K562 (cell line): ENCODE results near the gene FRMPD4. TPM values are rescaled to one million over a fixed set of nuclear protein-coding genes. Genes with fewer than 3 reads are reported as not detected.

Experiments used
- ATAC-seq: fragments of 200-7000 bp; cut with Tn5 transposase; 3 replicates; pipeline ENCODE4 v1.9.1; 2020; ENCODE audit warnings: moderate library complexity
- BruUV-seq: library from RNA; stranded (reverse); fragments of 400-500 nt; replicated peaks from 2 replicates; lab custom pipeline; 2021; lab: Mats Ljungman, UMichigan
- CTCF ChIA-PET: fragments of 300-600 bp; formaldehyde crosslinking; extraction: SDS; loops from one replicate; lab custom pipeline; 2021; ENCODE audit warnings: low intra/inter-chr PET ratio; lab: Yijun Ruan, JAX
- POLR2A ChIA-PET: fragments of 300-600, 350-650 bp; sonication (Branson Sonifier 250); formaldehyde crosslinking; extraction: SDS; loops from one replicate; lab custom pipeline; 2021; ENCODE audit warnings: antibody characterized with exemption, inconsistent platforms; lab: Yijun Ruan, JAX
- DNase-seq, 4 experiments: peaks; one replicate each; pipeline versions ENCODE4 v3.0.0 to v3.0.0-alpha.2; 2011 to 2018; ENCODE audit warnings: low spot score in 3 of 4, mixed read lengths in 3 of 4; ENCODE audit errors: extremely low read depth in 1 of 4
- FAIRE-seq: peaks from 2 replicates; lab custom pipeline; 2011; peaks lifted over from hg19 to GRCh38; lab: Jason Lieb, UNC
- H2AFZ ChIP-seq: 2 replicates; pipeline ENCODE4 v1.6.0; 2011; ENCODE audit warnings: low read depth, low read length, control low read depth, inconsistent platforms
- H3K27ac ChIP-seq: fragments of 200-600 bp; 3 replicates; pipeline ENCODE4 v1.8.0; 2011; ENCODE audit warnings: low read depth, mild to moderate bottlenecking, control low read depth, inconsistent platforms, low read length, moderate library complexity, mixed read lengths; ENCODE audit errors: extremely low read depth
- H3K27me3 ChIP-seq, 2 experiments: fragments of 300-600 bp in 1 of 2; 2 replicates in 1 of 2; 3 replicates in 1 of 2; pipeline versions ENCODE4 v1.6.0 to v1.8.0; 2011; ENCODE audit warnings: inconsistent platforms in 2 of 2, low read length in 2 of 2, mild to moderate bottlenecking in 1 of 2, mixed read lengths in 1 of 2, moderate library complexity in 1 of 2; ENCODE audit not compliant: control insufficient read depth in 2 of 2, insufficient read depth in 2 of 2
- H3K36me3 ChIP-seq: fragments of 300-600 bp; 3 replicates; pipeline ENCODE4 v1.8.0; 2011; ENCODE audit warnings: mild to moderate bottlenecking, low read length, inconsistent platforms; ENCODE audit not compliant: control insufficient read depth, insufficient read depth
- H3K4me1 ChIP-seq, 2 experiments: fragments of 200-600 bp in 1 of 2; replicated peaks in 1 of 2; 2 replicates in 1 of 2; 3 replicates in 1 of 2; pipeline versions ENCODE4 v1.5.1 to v1.8.0; 2011; ENCODE audit warnings: inconsistent platforms in 2 of 2, low read length in 2 of 2, mild to moderate bottlenecking in 1 of 2, mixed read lengths in 1 of 2, moderate library complexity in 1 of 2; ENCODE audit not compliant: control insufficient read depth in 2 of 2, insufficient read depth in 2 of 2
- H3K4me2 ChIP-seq: 2 replicates; pipeline ENCODE4 v1.6.1; 2011; ENCODE audit warnings: low read length, control low read depth, inconsistent platforms, mixed read lengths; ENCODE audit not compliant: insufficient read depth
- H3K4me3 ChIP-seq: fragments of 200-600 bp; sonication (generic), shearing (Covaris generic); 2 replicates; pipeline ENCODE4 v1.5.1; 2016; ENCODE audit warnings: control low read depth, inconsistent platforms
- H3K79me2 ChIP-seq: fragments of 200-600 bp; 3 replicates; pipeline ENCODE4 v1.8.0; 2011; ENCODE audit warnings: low read length, inconsistent platforms; ENCODE audit not compliant: control insufficient read depth, insufficient read depth
- H3K9ac ChIP-seq, 2 experiments: 2 replicates each; pipeline versions ENCODE4 v1.6.0 to v1.6.1; 2011; ENCODE audit warnings: low read depth in 2 of 2, low read length in 2 of 2, control low read depth in 1 of 2, inconsistent platforms in 1 of 2, mild to moderate bottlenecking in 1 of 2, mixed read lengths in 1 of 2; ENCODE audit not compliant: insufficient read depth in 1 of 2
- H3K9me1 ChIP-seq: one replicate; pipeline ENCODE4 v1.6.0; 2011; ENCODE audit warnings: inconsistent platforms, mild to moderate bottlenecking, low read length, moderate library complexity; ENCODE audit not compliant: control insufficient read depth, insufficient read depth
- H3K9me3 ChIP-seq: replicated peaks from 2 replicates; pipeline ENCODE4 v1.5.1; 2011; ENCODE audit warnings: low read depth, low read length, inconsistent platforms; ENCODE audit not compliant: control insufficient read depth, insufficient read depth
- H4K20me1 ChIP-seq: replicated peaks from 2 replicates; pipeline ENCODE4 v1.6.1; 2011; ENCODE audit warnings: low read length, inconsistent platforms, mixed read lengths; ENCODE audit not compliant: control insufficient read depth, insufficient read depth
- CBX5 ChIP-seq: IDR thresholded peaks from 2 replicates; pipeline ENCODE4 v1.6.1; 2014; ENCODE audit warnings: low read depth, borderline replicate concordance
- GTF2B ChIP-seq: IDR thresholded peaks from 2 replicates; pipeline ENCODE4 v1.6.1; 2011; ENCODE audit not compliant: insufficient read length; ENCODE audit errors: extremely low read depth
- HDAC6 ChIP-seq: IDR thresholded peaks from 2 replicates; pipeline ENCODE4 v1.6.1; 2012; ENCODE audit warnings: low read depth, mild to moderate bottlenecking, control low read depth, inconsistent platforms, low read length, moderate library complexity
- NCOR1 ChIP-seq: fragments of 450-650 bp; IDR thresholded peaks from 2 replicates; pipeline ENCODE4 v1.6.1; 2016; ENCODE audit warnings: mild to moderate bottlenecking, moderate library complexity
- NR2C1 ChIP-seq, 2 experiments: fragments of 450-650 bp; IDR thresholded peaks; 2 replicates each; pipeline ENCODE4 v1.6.1; 2017; ENCODE audit warnings: mild to moderate bottlenecking in 2 of 2, antibody characterized with exemption in 1 of 2, inconsistent platforms in 1 of 2, missing compliant biosample characterization in 1 of 2, missing genetic modification characterization in 1 of 2
- SAP30 ChIP-seq: fragments of 200-600 bp; sonication (generic); IDR thresholded peaks from 2 replicates; pipeline ENCODE4 v1.6.1; 2012; ENCODE audit warnings: borderline replicate concordance, low read depth, mild to moderate bottlenecking, moderate library complexity, low read length, control low read depth, inconsistent platforms; ENCODE audit not compliant: insufficient read depth, poor library complexity, severe bottlenecking
- TAF9B ChIP-seq: fragments of 450-650 bp; IDR thresholded peaks from 2 replicates; pipeline ENCODE4 v1.6.1; 2018; ENCODE audit warnings: mild to moderate bottlenecking; ENCODE audit not compliant: partially characterized antibody
- THRA ChIP-seq: fragments of 450-650 bp; IDR thresholded peaks from 2 replicates; pipeline ENCODE4 v1.6.1; 2017; ENCODE audit warnings: mild to moderate bottlenecking, moderate library complexity
- TRIM28 ChIP-seq: fragments of 450-650 bp; IDR thresholded peaks from 2 replicates; pipeline ENCODE4 v1.6.1; 2017
- ZNF655 ChIP-seq: fragments of 250-450 bp; sonication (Bioruptor Pico); IDR thresholded peaks from 2 replicates; pipeline ENCODE4 v1.5.0; 2021
- ZNF699 ChIP-seq: fragments of 250-450 bp; sonication (Bioruptor Pico); IDR thresholded peaks from 2 replicates; pipeline ENCODE4 v1.8.0; 2021; ENCODE audit warnings: mild to moderate bottlenecking, moderate library complexity; ENCODE audit not compliant: insufficient replicate concordance
- ZNF76 ChIP-seq: fragments of 250-450 bp; sonication (Bioruptor Pico); IDR thresholded peaks from 2 replicates; pipeline ENCODE4 v1.4.0; 2020; ENCODE audit warnings: mild to moderate bottlenecking, moderate library complexity, borderline replicate concordance
- WGBS: fragments of 100-300 bp; shearing (Covaris generic); methylation state at CpG from one replicate; pipeline ENCODE4 v1.1.6; 2016; ENCODE audit warnings: low coverage, mixed read lengths; ENCODE audit not compliant: insufficient coverage; ENCODE audit errors: missing lambda C conversion rate; 5-methylcytosine and 5-hydroxymethylcytosine counted together
- in situ Hi-C: fragments of 300-500 bp; cut with MboI; formaldehyde crosslinking; loops from 4 replicates; pipeline ENCODE4 v1.15.0; 2018; ENCODE audit warnings: inconsistent platforms, mixed read lengths
- intact Hi-C: fragments of 100-400 bp; cut with micrococcal nuclease; formaldehyde crosslinking; loops from 2 replicates; pipeline ENCODE4 v1.14.2; 2022
- polyA plus RNA-seq, 8 experiments: library from polyadenylated mRNA; depleted of rRNA in 4 of 8; stranded (reverse) in 5 of 8; unstranded in 3 of 8; fragments of >200 nt; fragmentation: Nextera tagmentation in 2 of 8; fragmentation: Illumina TruSeq in 1 of 8; extraction: Ambion mirVana in 2 of 8; extraction: Trizol in 1 of 8; gene quantifications; 2 replicates each; pipeline versions ENCODE4 v1.2.1 to v1.2.3, GENCODE V29; 2011 to 2014; ENCODE audit warnings: inconsistent platforms in 1 of 8, missing spikeins in 1 of 8
- total RNA-seq, 7 experiments: library from RNA; depleted of rRNA in 6 of 7; stranded (reverse); fragments of >200 nt in 6 of 7; fragmentation: Illumina TruSeq in 2 of 7; extraction: Trizol in 2 of 7; gene quantifications; 2 replicates each; pipeline versions ENCODE4 v1.2.1 to v1.2.3, GENCODE V29; 2011 to 2021; ENCODE audit warnings: low replicate concordance in 1 of 7

FRMPD4 gene
- total and polyA plus RNA-seq, 9 of the 15 experiments (the other 6 are each of a cell fraction or from before 2014, with no cell fraction given), result not detected

GRCh38 chrX:12423346-12423745, 285.1 kb downstream of the FRMPD4 start (continued):
- TF ChIP-seq ZNF655 (CRISPR knock-in tag) (no peak), CBX5 (no peak)

GRCh38 chrX:12425496-12425895, 287.2 kb downstream of the FRMPD4 start:
- ChIA-PET CTCF (no interaction called here), POLR2A (no interaction called here)
- Histone ChIP-seq H3K9ac (no peak overlapping the region), H4K20me1 (no peaks in the 10 kb centered on the region), H3K36me3 (no peaks in the 10 kb centered on the region), H3K4me3 (no peak overlapping the region), H3K27ac (no peak overlapping the region), H3K9me1 (no peaks in the 10 kb centered on the region), H3K27me3 (no peaks in the 10 kb centered on the region), H3K9me3 (no peaks in the 10 kb centered on the region), H2AFZ (no peak overlapping the region), H3K4me2 (no peak overlapping the region), H3K4me1 (no peaks in the 10 kb centered on the region), H3K79me2 (no peaks in the 10 kb centered on the region)
- intact Hi-C loops (no loop called here), in situ Hi-C loops (no loop called here)
- FAIRE-seq (no peak), DNase-seq (no peak), ATAC-seq (no peak)
- BruUV-seq, result no TSS peak
- 3% methylated on average over 4 of the region's 4 CpGs for WGBS
- no peak for TF ChIP-seq THRA
- TF ChIP-seq ZNF76, result no peak
- no peak for TF ChIP-seq GTF2B
- TF ChIP-seq TAF9B, result no peak
- no peak for TF ChIP-seq NCOR1
- no peak for TF ChIP-seq HDAC6
- no peak for TF ChIP-seq SAP30
- TF ChIP-seq ZNF699, result no peak
- no peak for TF ChIP-seq NR2C1 (IDR thresholded peaks at IDR 0.05)
- no peak for TF ChIP-seq NR2C1 (tag; IDR thresholded peaks at IDR 0.05)
- TF ChIP-seq TRIM28, result no peak
